ENCODE results near the gene WHAMM. TPM values are rescaled to one million over a fixed set of nuclear protein-coding genes. Genes with fewer than 3 reads are reported as not detected.
"Not testable (repeated sequence)": the region's sequence is repeated elsewhere in the genome, so short reads cannot be mapped to it uniquely, and the experiment has no call there.

Gene WHAMM
- total RNA-seq, 1 donor from 2014 or later = 3.2 TPM

- DNase-seq (ENCODE audit: low read depth, low spot score) = no peak
Observed at GRCh38 chr15:82803793-82804574, 5.4 kb upstream of the WHAMM start.

GRCh38 chr15:82804575-82804949, 4.9 kb upstream of the WHAMM start:
- no peak for DNase-seq (ENCODE audit: low read depth, low spot score)

GRCh38 chr15:82805994-82806406, 3.4 kb upstream of the WHAMM start, which contains the start of gene FSD2:
Gene FSD2 (minus strand): TSS chr15:82806069. CDS start chr15:82787390, 18,679 bp downstream.
- DNase-seq (ENCODE audit: low read depth, low spot score) = no peak

- DNase-seq (ENCODE audit: low read depth, low spot score) = no peak
Observed at GRCh38 chr15:82807920-82808633, 1.4 kb upstream of the WHAMM start.

- no peak for DNase-seq (ENCODE audit: low read depth, low spot score)
Observed at GRCh38 chr15:82808634-82809041, 790 bp upstream of the WHAMM start.

- no peak for DNase-seq (ENCODE audit: low read depth, low spot score)
Observed at GRCh38 chr15:82810061-82810889, 847 bp downstream of the WHAMM start.

GRCh38 chr15:82810890-82811426, 1.5 kb downstream of the WHAMM start:
- DNase-seq (ENCODE audit: low read depth, low spot score) = no peak

- DNase-seq (ENCODE audit: low read depth, low spot score) = no peak
Observed at GRCh38 chr15:82812994-82813393, 3.6 kb downstream of the WHAMM start.

- DNase-seq (ENCODE audit: low read depth, low spot score) = no peak
Observed at GRCh38 chr15:82820128-82820527, 10.7 kb downstream of the WHAMM start.

- not testable (repeated sequence) for DNase-seq (ENCODE audit: low read depth, low spot score)
Observed at GRCh38 chr15:82821396-82821795, 12.0 kb downstream of the WHAMM start.

GRCh38 chr15:82821851-82822250, 12.4 kb downstream of the WHAMM start:
- not testable (repeated sequence) for DNase-seq (ENCODE audit: low read depth, low spot score)

GRCh38 chr15:82823049-82823448, 13.6 kb downstream of the WHAMM start:
- no peak for DNase-seq (ENCODE audit: low read depth, low spot score)

- no peak for DNase-seq (ENCODE audit: low read depth, low spot score)
Observed at GRCh38 chr15:82828075-82828474, 18.6 kb downstream of the WHAMM start.

- DNase-seq (ENCODE audit: low read depth, low spot score) = no peak
Observed at GRCh38 chr15:82829234-82829633, 19.8 kb downstream of the WHAMM start.

GRCh38 chr15:82830427-82831173, 21.2 kb downstream of the WHAMM start:
- DNase-seq (ENCODE audit: low read depth, low spot score) = no peak

- no peak for DNase-seq (ENCODE audit: low read depth, low spot score)
Observed at GRCh38 chr15:82831894-82832600, 22.6 kb downstream of the WHAMM start.

GRCh38 chr15:82832601-82833361, 23.4 kb downstream of the WHAMM start:
- no peak for DNase-seq (ENCODE audit: low read depth, low spot score)

- no peak for DNase-seq (ENCODE audit: low read depth, low spot score)
Observed at GRCh38 chr15:82833362-82833682, 23.9 kb downstream of the WHAMM start.

GRCh38 chr15:82835391-82835917, 26.0 kb downstream of the WHAMM start:
- DNase-seq (ENCODE audit: low read depth, low spot score) = no peak

Data from pulmonary artery endothelial cell (primary cell).